B cell (primary cell): ENCODE results near the gene CHRNA7. TPM values are rescaled to one million over a fixed set of nuclear protein-coding genes. Genes with fewer than 3 reads are reported as not detected.

Experiments
- ATAC-seq: fragments of 200-7000 bp; cut with Tn5 transposase; one replicate; pipeline ENCODE4 v1.10.0; 2021; ENCODE audit warnings: low read depth, mild to moderate bottlenecking, moderate number of reproducible peaks, moderate library complexity
- CTCF ChIA-PET: fragments of 350-600 bp; sonication (Branson Sonifier 250); formaldehyde crosslinking; loops from one replicate; lab custom pipeline; 2021; ENCODE audit warnings: antibody characterized with exemption, inconsistent platforms; lab: Charles Lee
- POLR2A ChIA-PET: fragments of 350-600 bp; sonication (Branson Sonifier 250); formaldehyde crosslinking; loops from one replicate; lab custom pipeline; 2021; ENCODE audit warnings: antibody characterized with exemption; lab: Charles Lee
- DNase-seq: peaks from one replicate; pipeline ENCODE4 v3.0.0; 2013
- H2AFZ ChIP-seq: 2 replicates; pipeline ENCODE4 v1.6.1; 2012; ENCODE audit warnings: mild to moderate bottlenecking, low read depth, low read length; ENCODE audit not compliant: insufficient read depth, poor library complexity, severe bottlenecking
- H3K27ac ChIP-seq, 2 donors: 1 replicate in 1 of 2; 2 replicates in 1 of 2; pipeline ENCODE4 v1.5.1; 2012 to 2013; ENCODE audit warnings: low read length in 2 of 2, mild to moderate bottlenecking in 2 of 2, moderate library complexity in 1 of 2
- H3K27me3 ChIP-seq, 4 experiments: fragments of 200-600 bp in 1 of 4; sonication (generic) in 1 of 4; replicated peaks in 1 of 4; 1 replicate in 2 of 4; 2 replicates in 2 of 4; pipeline versions ENCODE4 v1.6.1 to v1.7.0; 2013 to 2016; ENCODE audit warnings: low read length in 3 of 4, mild to moderate bottlenecking in 2 of 4, mixed read lengths in 1 of 4, moderate library complexity in 1 of 4; ENCODE audit not compliant: insufficient read depth in 4 of 4, control insufficient read depth in 3 of 4; ENCODE audit errors: control extremely low read depth in 1 of 4
- H3K36me3 ChIP-seq, 2 experiments: replicated peaks in 1 of 2; 1 replicate in 1 of 2; 2 replicates in 1 of 2; pipeline versions ENCODE4 v1.6.1 to v1.7.1; 2013; ENCODE audit warnings: low read length in 1 of 2; ENCODE audit not compliant: insufficient read depth in 2 of 2, control insufficient read depth in 1 of 2; ENCODE audit errors: control extremely low read depth in 1 of 2, extremely low read depth in 1 of 2
- H3K4me1 ChIP-seq, 2 donors: fragments of 200-600 bp in 1 of 2; sonication (generic) in 1 of 2; 1 replicate in 1 of 2; 2 replicates in 1 of 2; pipeline versions ENCODE4 v1.5.1 to v1.6.1; 2013 to 2017; ENCODE audit warnings: low read length in 2 of 2; ENCODE audit not compliant: control insufficient read depth in 2 of 2, insufficient read depth in 2 of 2
- H3K4me2 ChIP-seq: replicated peaks from 2 replicates; pipeline ENCODE3; 2012; ENCODE audit warnings: mild to moderate bottlenecking, low read depth, low read length; ENCODE audit not compliant: poor library complexity, severe bottlenecking
- H3K4me3 ChIP-seq, 5 experiments: fragments of 200-600 bp in 1 of 5; sonication (generic) in 1 of 5; 1 replicate in 3 of 5; 2 replicates in 2 of 5; pipeline versions ENCODE4 v1.5.1 to v1.7.0; 2011 to 2016; ENCODE audit warnings: low read length in 4 of 5, mild to moderate bottlenecking in 4 of 5, low read depth in 2 of 5, control low read depth in 1 of 5, moderate library complexity in 1 of 5; ENCODE audit not compliant: insufficient read depth in 1 of 5; ENCODE audit errors: control extremely low read depth in 1 of 5, extremely low read depth in 1 of 5
- H3K79me2 ChIP-seq: fragments of 200-600 bp; sonication (generic); one replicate; pipeline ENCODE4 v1.6.0; 2016; ENCODE audit warnings: low read length; ENCODE audit not compliant: control insufficient read depth, insufficient read depth
- H3K9ac ChIP-seq: fragments of 200-600 bp; sonication (generic); 2 replicates; pipeline ENCODE4 v1.6.1; 2017; ENCODE audit warnings: mild to moderate bottlenecking, low read length, moderate library complexity
- H3K9me3 ChIP-seq, 3 donors: one replicate each; pipeline versions ENCODE4 v1.6.1 to v1.7.1; 2013; ENCODE audit warnings: low read length in 2 of 3; ENCODE audit not compliant: control insufficient read depth in 2 of 3, insufficient read depth in 1 of 3; ENCODE audit errors: control extremely low read depth in 1 of 3
- H4K20me1 ChIP-seq: 2 replicates; pipeline ENCODE4 v1.6.0; 2012; ENCODE audit warnings: mild to moderate bottlenecking, low read length; ENCODE audit not compliant: insufficient read depth, control insufficient read depth, poor library complexity, severe bottlenecking
- H3K27ac Mint-ChIP-seq: one replicate; pipeline ENCODE4 v1.8.0; 2021; ENCODE audit warnings: mixed read lengths
- H3K27me3 Mint-ChIP-seq: one replicate; pipeline ENCODE4 v1.8.0; 2021; ENCODE audit warnings: mixed read lengths
- H3K4me1 Mint-ChIP-seq: one replicate; pipeline ENCODE4 v1.8.0; 2021; ENCODE audit warnings: mixed read lengths
- H3K4me3 Mint-ChIP-seq: one replicate; pipeline ENCODE4 v1.8.0; 2021; ENCODE audit warnings: mixed read lengths
- H3K9me3 Mint-ChIP-seq: one replicate; pipeline ENCODE4 v1.8.0; 2022; ENCODE audit warnings: mixed read lengths; ENCODE audit not compliant: insufficient read depth
- CTCF ChIP-seq: fragments of 200-600 bp; IDR thresholded peaks from one replicate; pipeline ENCODE4 v1.8.0; 2022; ENCODE audit warnings: antibody characterized with exemption, mild to moderate bottlenecking
- EZH2 ChIP-seq: IDR thresholded peaks from 2 replicates; pipeline ENCODE4 v1.6.1; 2012; ENCODE audit warnings: borderline replicate concordance, low read depth, mild to moderate bottlenecking, moderate library complexity, low read length; ENCODE audit not compliant: insufficient read depth, poor library complexity, severe bottlenecking
- WGBS: methylation state at CpG from one replicate; pipeline ENCODE4 v1.1.5; 2013; ENCODE audit warnings: missing lambda C conversion rate; ENCODE audit not compliant: insufficient coverage; 5-methylcytosine and 5-hydroxymethylcytosine counted together
- intact Hi-C: fragments of 100-400 bp; cut with micrococcal nuclease; formaldehyde crosslinking; loops from one replicate; pipeline ENCODE4 v1.10.0; 2022
- polyA plus RNA-seq: library from polyadenylated mRNA; depleted of rRNA; stranded (reverse); fragments of >200 nt; gene quantifications from 2 replicates; pipeline ENCODE4 v1.2.3, GENCODE V29; 2012
- total RNA-seq, 2 donors: library from RNA; stranded (reverse); fragments of 120-200 nt in 1 of 2; gene quantifications; 1 replicate in 1 of 2; 2 replicates in 1 of 2; pipeline versions ENCODE4 v1.2.3 to v1.2.4, GENCODE V29; 2013 to 2022

The CHRNA7 gene
- total and polyA plus RNA-seq, 2 donors (not counting 1 experiment from before 2014, with no cell fraction given) = 0.16 TPM; not detected in 1

GRCh38 chr15:32107477-32108080, 77.3 kb downstream of the CHRNA7 start:
- Histone ChIP-seq H3K79me2 (no peaks in the 10 kb centered on the region), H4K20me1 (no peaks in the 10 kb centered on the region), H3K27me3 (peaks cover 0 to 6% (median 0%) of the 10 kb centered on the region in 4 experiments), H3K4me3 (no peak overlapping the region), H3K36me3 (no peaks in the 10 kb centered on the region), H3K4me2 (no peak overlapping the region), H3K9me3 (no peaks in the 10 kb centered on the region), H3K4me1 (no peaks in the 10 kb centered on the region), H3K9ac (no peak overlapping the region), H2AFZ (no peak overlapping the region), H3K27ac (no peak overlapping the region)
- DNase-seq (no peak), ATAC-seq (no peak)
- 89% methylated on average over 5 of the region's 13 CpGs for WGBS
- intact Hi-C loops = no loop called here
- peaks cover 19% of the 10 kb centered on the region for H3K27me3 Mint-ChIP-seq
- H3K4me1 Mint-ChIP-seq = no peaks in the 10 kb centered on the region
- TF ChIP-seq CTCF (no peak), EZH2 (no peak)
- CTCF ChIA-PET = no interaction called here
- H3K4me3 Mint-ChIP-seq = no peak overlapping the region
- H3K27ac Mint-ChIP-seq = no peak overlapping the region
- POLR2A ChIA-PET = no interaction called here
- H3K9me3 Mint-ChIP-seq = no peaks in the 10 kb centered on the region

GRCh38 chr15:32108661-32109060, 78.3 kb downstream of the CHRNA7 start:
- 100% methylated on average over 3 of the region's 5 CpGs for WGBS
- Histone ChIP-seq H4K20me1 (no peaks in the 10 kb centered on the region), H2AFZ (no peak overlapping the region), H3K4me2 (no peak overlapping the region), H3K36me3 (no peaks in the 10 kb centered on the region), H3K79me2 (no peaks in the 10 kb centered on the region), H3K9ac (no peak overlapping the region), H3K27me3 (peaks cover 0 to 9% (median 0%) of the 10 kb centered on the region in 4 experiments), H3K27ac (no peak overlapping the region), H3K4me1 (no peaks in the 10 kb centered on the region), H3K4me3 (no peak overlapping the region), H3K9me3 (no peaks in the 10 kb centered on the region)
- H3K4me1 Mint-ChIP-seq = no peaks in the 10 kb centered on the region
- TF ChIP-seq CTCF = no peak
- no peak for TF ChIP-seq EZH2
- H3K27ac Mint-ChIP-seq = no peak overlapping the region
- no peak overlapping the region for H3K4me3 Mint-ChIP-seq
- CTCF ChIA-PET = no interaction called here
- H3K9me3 Mint-ChIP-seq = no peaks in the 10 kb centered on the region
- intact Hi-C loops = no loop called here
- DNase-seq = no peak
- H3K27me3 Mint-ChIP-seq = peaks cover 15% of the 10 kb centered on the region
- ATAC-seq = no peak
- POLR2A ChIA-PET = no interaction called here
